Gastrocnemius medialis (tissue), 4 donors: ENCODE results near the gene PHC2.

Experiments used
- CTCF ChIP-seq, 5 experiments: fragments of 450-650 bp in 3 of 5; fragments of 200-600 bp in 2 of 5; sonication (generic) in 2 of 5; IDR thresholded peaks in 4 of 5; conservative IDR thresholded peaks in 1 of 5; 1 replicate in 4 of 5; 2 replicates in 1 of 5; pipeline ENCODE4 v1.5.1; 2016 to 2019; ENCODE audit warnings: antibody characterized with exemption in 5 of 5, mild to moderate bottlenecking in 3 of 5, moderate library complexity in 3 of 5
- POLR2A ChIP-seq, 2 donors: fragments of 450-650 bp; IDR thresholded peaks; one replicate each; pipeline ENCODE4 v1.6.1; 2017; ENCODE audit warnings: antibody characterized with exemption in 2 of 2, mild to moderate bottlenecking in 2 of 2, moderate library complexity in 2 of 2

- no peak for TF ChIP-seq CTCF (IDR thresholded peaks at IDR 0.05 in 4 of 5, conservative IDR thresholded peaks at IDR 0.05 in 1 of 5)
- TF ChIP-seq POLR2A (IDR thresholded peaks at IDR 0.05) = no peak
Measured at GRCh38 chr1:33348676-33349080, 82.2 kb downstream of the PHC2 start.
